ENCODE results near the gene DGKB. TPM values are rescaled to one million over a fixed set of nuclear protein-coding genes. Genes with fewer than 3 reads are reported as not detected.

The DGKB gene
- total RNA-seq, 4 donors from 2014 or later = 17.3 to 54.9 (median 26.1) TPM

DNA sequence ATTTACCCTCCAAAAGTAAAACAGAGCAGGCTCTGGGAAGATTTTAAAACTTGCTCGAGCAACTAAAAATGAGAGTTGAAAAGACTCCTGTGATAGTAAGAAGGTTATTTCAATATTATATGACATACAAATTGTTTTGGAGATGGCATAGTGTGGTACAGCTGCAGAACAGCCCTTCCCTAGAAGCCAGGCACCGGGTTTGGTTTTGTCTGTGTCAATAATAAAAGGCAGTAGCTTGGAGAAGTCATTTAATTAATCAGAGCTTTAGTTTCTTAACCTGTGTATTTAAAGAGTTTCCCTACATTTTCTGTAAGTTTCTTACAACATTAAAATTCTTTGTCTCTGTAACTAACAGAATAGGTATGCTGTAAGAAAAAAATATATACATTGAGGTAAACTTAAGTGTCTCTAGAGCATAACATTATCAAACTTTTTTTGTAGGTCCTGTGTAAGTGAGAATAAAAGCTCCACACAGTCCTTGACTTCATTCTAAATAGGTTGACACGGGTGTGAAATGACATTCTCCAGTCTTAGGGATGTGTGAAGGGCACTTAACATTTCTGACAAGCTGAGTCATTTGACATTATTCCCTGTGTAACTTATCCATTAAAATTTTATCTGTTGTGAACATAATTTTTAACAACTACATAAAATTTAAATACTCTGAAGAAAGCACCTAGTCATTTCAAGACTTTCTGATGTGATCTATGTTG lies 488.1 kb downstream of the DGKB start:
- Histone ChIP-seq H3K36me3 (no peaks in the 10 kb centered on the region), H3K27ac (no peak overlapping the region), H3K27me3 (no peaks in the 10 kb centered on the region), H3K4me1 (no peaks in the 10 kb centered on the region), H3K4me3 (no peak overlapping the region), H3K9me3 (no peaks in the 10 kb centered on the region)
- no peak for TF ChIP-seq POLR2A (IDR thresholded peaks at IDR 0.05)
- TF ChIP-seq, protein P1, sequence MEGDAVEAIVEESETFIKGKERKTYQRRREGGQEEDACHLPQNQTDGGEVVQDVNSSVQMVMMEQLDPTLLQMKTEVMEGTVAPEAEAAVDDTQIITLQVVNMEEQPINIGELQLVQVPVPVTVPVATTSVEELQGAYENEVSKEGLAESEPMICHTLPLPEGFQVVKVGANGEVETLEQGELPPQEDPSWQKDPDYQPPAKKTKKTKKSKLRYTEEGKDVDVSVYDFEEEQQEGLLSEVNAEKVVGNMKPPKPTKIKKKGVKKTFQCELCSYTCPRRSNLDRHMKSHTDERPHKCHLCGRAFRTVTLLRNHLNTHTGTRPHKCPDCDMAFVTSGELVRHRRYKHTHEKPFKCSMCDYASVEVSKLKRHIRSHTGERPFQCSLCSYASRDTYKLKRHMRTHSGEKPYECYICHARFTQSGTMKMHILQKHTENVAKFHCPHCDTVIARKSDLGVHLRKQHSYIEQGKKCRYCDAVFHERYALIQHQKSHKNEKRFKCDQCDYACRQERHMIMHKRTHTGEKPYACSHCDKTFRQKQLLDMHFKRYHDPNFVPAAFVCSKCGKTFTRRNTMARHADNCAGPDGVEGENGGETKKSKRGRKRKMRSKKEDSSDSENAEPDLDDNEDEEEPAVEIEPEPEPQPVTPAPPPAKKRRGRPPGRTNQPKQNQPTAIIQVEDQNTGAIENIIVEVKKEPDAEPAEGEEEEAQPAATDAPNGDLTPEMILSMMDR (IDR thresholded peaks at IDR 0.05) = no peak
- no peak for TF ChIP-seq EP300 (IDR thresholded peaks at IDR 0.05)
- TF ChIP-seq POLR2AphosphoS5 (IDR thresholded peaks at IDR 0.05) = no peak
- WGBS, 2 donors (ENCODE audit: low coverage in 1 of 2) = 55 to 62% methylated on average over 3 of the region's 3 CpGs
- ATAC-seq = no peak

DNA sequence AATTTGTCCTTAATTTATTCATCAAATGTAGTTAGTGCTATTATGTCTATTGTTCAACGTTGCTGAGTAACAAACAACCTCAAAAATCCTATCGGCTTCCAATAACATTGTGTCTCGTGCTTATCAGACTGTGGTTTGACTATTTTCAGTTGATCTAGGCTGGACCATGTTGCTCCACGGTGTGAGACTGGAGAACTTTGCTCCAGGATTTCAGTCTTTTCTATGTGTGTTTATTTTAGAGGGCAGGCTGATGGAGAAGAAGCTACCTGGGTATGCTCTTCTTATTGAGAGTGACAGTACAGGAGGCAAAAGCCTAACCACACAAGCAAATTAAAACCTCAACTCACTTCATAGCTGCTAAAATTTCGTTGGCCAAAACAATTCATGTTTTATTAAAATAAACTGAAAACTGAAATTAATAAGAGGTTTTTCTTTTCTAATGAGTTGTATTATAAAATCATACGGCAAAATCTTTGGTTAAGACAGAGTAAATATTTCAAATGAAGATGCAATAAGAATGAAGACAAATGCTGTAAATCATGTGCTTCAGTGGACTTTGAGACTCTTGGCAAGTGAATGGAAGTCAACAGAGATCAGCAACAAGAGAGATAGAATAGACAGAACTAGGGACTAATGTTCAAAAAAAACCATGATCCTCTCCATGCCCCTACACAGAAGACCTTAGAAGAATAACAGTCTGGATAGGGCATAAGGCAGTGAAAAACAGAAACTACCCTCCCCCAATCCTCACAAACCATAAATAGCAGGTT lies 495.1 kb downstream of the DGKB start:
- no peak for ATAC-seq
- H3K36me3 ChIP-seq = no peaks in the 10 kb centered on the region

DNA sequence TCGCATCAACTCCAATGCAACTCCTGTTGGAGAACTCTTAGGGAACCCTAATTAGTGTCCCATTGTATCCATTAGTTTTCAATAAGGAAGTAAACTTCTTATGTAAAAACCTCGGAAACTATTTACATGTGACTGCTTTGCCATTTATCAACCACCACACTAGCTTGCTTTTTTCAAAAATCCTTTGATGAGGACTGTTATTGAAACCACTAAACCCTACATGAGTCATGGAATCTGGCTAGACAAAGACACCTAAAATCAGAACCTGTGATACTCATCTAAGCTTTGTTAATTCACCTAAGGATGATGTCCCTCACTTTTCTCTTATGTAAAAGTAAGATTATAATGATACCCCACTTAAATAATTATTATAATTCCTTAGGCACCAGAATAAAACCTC lies 499.0 kb downstream of the DGKB start:
- TF ChIP-seq EP300 (IDR thresholded peaks at IDR 0.05) (no peak), POLR2A (IDR thresholded peaks at IDR 0.05) (no peak), POLR2AphosphoS5 (IDR thresholded peaks at IDR 0.05) (no peak)
- TF ChIP-seq, protein P1 (IDR thresholded peaks at IDR 0.05) = no peak
- 71 to 72% methylated on average over 2 of the region's 2 CpGs for WGBS, 2 donors (ENCODE audit: low coverage in 1 of 2)
- Histone ChIP-seq H3K27ac (no peak overlapping the region), H3K27me3 (no peaks in the 10 kb centered on the region), H3K4me3 (no peak overlapping the region), H3K9me3 (no peaks in the 10 kb centered on the region), H3K36me3 (no peaks in the 10 kb centered on the region), H3K4me1 (no peaks in the 10 kb centered on the region)
- ATAC-seq = no peak

More for the DNA sequence above, 495.1 kb downstream of the DGKB start:
- TF ChIP-seq, protein P1 (IDR thresholded peaks at IDR 0.05) = no peak
- H3K27me3 ChIP-seq = no peaks in the 10 kb centered on the region
- H3K4me3 ChIP-seq = no peak overlapping the region
- no peak overlapping the region for H3K27ac ChIP-seq
- H3K9me3 ChIP-seq = no peaks in the 10 kb centered on the region
- WGBS, 2 donors (ENCODE audit: low coverage in 1 of 2) = 58 to 61% methylated on average over 3 to 6 of the region's 6 CpGs
- no peaks in the 10 kb centered on the region for H3K4me1 ChIP-seq

DNA sequence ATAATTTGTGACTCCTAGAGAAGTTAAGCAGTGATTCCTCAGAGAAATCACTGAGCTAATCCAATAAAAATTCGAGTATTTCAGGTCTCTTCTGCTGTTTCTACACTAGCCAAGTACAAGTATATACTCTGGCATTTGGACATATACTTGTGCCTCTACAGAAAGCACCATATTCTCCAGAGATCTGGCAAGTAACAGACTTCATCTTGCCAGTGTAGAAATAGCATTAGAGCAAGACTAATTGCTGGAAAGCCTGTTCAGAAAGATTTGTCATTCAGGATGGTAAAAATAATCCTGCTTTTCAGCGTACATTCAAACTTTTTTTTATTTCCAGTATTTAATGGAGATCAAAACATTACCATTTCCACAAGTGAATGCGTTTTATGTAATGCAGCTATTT lies 502.3 kb downstream of the DGKB start:
- no peak for ATAC-seq
- TF ChIP-seq EP300 (IDR thresholded peaks at IDR 0.05) = no peak
- TF ChIP-seq, protein P1 (IDR thresholded peaks at IDR 0.05) = no peak
- no peak for TF ChIP-seq POLR2AphosphoS5 (IDR thresholded peaks at IDR 0.05)
- no peak for TF ChIP-seq POLR2A (IDR thresholded peaks at IDR 0.05)
- Histone ChIP-seq H3K9me3 (no peaks in the 10 kb centered on the region), H3K27ac (no peak overlapping the region), H3K27me3 (no peaks in the 10 kb centered on the region), H3K4me1 (no peaks in the 10 kb centered on the region), H3K36me3 (no peaks in the 10 kb centered on the region), H3K4me3 (no peak overlapping the region)
- 37 to 47% methylated on average over 3 of the region's 3 CpGs for WGBS, 2 donors (ENCODE audit: low coverage in 1 of 2)

DNA sequence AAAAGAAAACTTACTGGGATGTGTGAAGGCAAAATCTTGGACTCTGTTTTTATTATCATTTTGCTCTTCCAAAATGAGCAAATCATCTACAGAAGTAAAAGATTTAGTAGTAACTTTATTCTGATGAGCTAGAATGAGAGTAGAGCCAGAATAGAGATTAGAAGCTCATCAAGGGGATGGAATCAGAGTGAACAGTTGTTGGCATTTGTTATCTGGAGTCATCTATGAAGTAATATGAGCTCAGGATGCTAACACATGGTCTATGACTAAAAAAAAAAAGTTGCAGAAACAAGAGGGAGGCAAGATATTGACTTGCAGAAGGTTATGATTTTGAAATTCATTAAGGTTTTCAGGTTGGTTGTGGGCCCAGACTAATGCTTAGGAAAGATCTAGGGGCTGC lies 504.0 kb downstream of the DGKB start:
- Histone ChIP-seq H3K36me3 (no peaks in the 10 kb centered on the region), H3K27ac (no peak overlapping the region), H3K4me3 (no peak overlapping the region), H3K4me1 (no peaks in the 10 kb centered on the region), H3K27me3 (no peaks in the 10 kb centered on the region), H3K9me3 (no peaks in the 10 kb centered on the region)
- ATAC-seq = no peak
- no peak for TF ChIP-seq POLR2A (IDR thresholded peaks at IDR 0.05)
- TF ChIP-seq POLR2AphosphoS5 (IDR thresholded peaks at IDR 0.05) = no peak
- TF ChIP-seq EP300 (IDR thresholded peaks at IDR 0.05) = no peak
- TF ChIP-seq, protein P1 (IDR thresholded peaks at IDR 0.05) = no peak

Data from gastroesophageal sphincter (tissue), 4 donors.